HEK293 (cell line): ENCODE data around the gene CFAP43.

Experiments used
- CTCF ChIA-PET: fragments of 350-600 bp; formaldehyde crosslinking; extraction: SDS; loops from one replicate; lab custom pipeline; 2021; ENCODE audit warnings: antibody characterized with exemption; lab: Yijun Ruan, JAX
- POLR2A ChIA-PET: fragments of 300-600 bp; formaldehyde crosslinking; extraction: SDS; loops from one replicate; lab custom pipeline; 2020; ENCODE audit warnings: antibody characterized with exemption, inconsistent platforms; lab: Yijun Ruan, JAX
- H3K27ac ChIP-seq: fragments of 200-500 bp; sonication (Bioruptor generic); 2 replicates; pipeline ENCODE4 v1.5.1; 2014; ENCODE audit warnings: low read depth, low read length, control low read depth, inconsistent platforms; ENCODE audit errors: extremely low read depth
- H3K36me3 ChIP-seq, 2 experiments: fragments of 200-500 bp in 1 of 2; sonication (Bioruptor generic) in 1 of 2; 1 replicate in 1 of 2; 2 replicates in 1 of 2; pipeline ENCODE4 v1.5.1; 2014 to 2017; ENCODE audit warnings: inconsistent platforms in 2 of 2, low read length in 2 of 2; ENCODE audit not compliant: control insufficient read depth in 2 of 2, insufficient read depth in 1 of 2
- H3K4me1 ChIP-seq: fragments of 200-500 bp; sonication (Bioruptor generic); 2 replicates; pipeline ENCODE4 v1.5.1; 2014; ENCODE audit warnings: mild to moderate bottlenecking, low read length, inconsistent platforms; ENCODE audit not compliant: control insufficient read depth, insufficient read depth
- H3K4me3 ChIP-seq: 2 replicates; pipeline ENCODE4 v1.5.1; 2011; ENCODE audit warnings: low read depth, mild to moderate bottlenecking, control low read depth, low read length, moderate library complexity
- H3K9me3 ChIP-seq: fragments of 200-500 bp; sonication (Bioruptor generic); 2 replicates; pipeline ENCODE4 v1.5.1; 2014; ENCODE audit warnings: low read depth, low read length, inconsistent platforms; ENCODE audit not compliant: control insufficient read depth, insufficient read depth
- ATF2 ChIP-seq: fragments of 450-650 bp; formaldehyde crosslinking; IDR thresholded peaks from 2 replicates; pipeline ENCODE4 v1.5.1; 2016; ENCODE audit warnings: missing biosample characterization, missing genetic modification characterization, low read depth
- FEZF1 ChIP-seq: fragments of 450-650 bp; formaldehyde crosslinking; IDR thresholded peaks from 2 replicates; pipeline ENCODE4 v1.5.1; 2016; ENCODE audit warnings: missing biosample characterization, missing genetic modification characterization
- GLI4 ChIP-seq: fragments of 450-650 bp; formaldehyde crosslinking; IDR thresholded peaks from 2 replicates; pipeline ENCODE4 v1.5.1; 2016; ENCODE audit warnings: missing biosample characterization, missing genetic modification characterization
- OVOL3 ChIP-seq: fragments of 450-650 bp; formaldehyde crosslinking; IDR thresholded peaks from 2 replicates; pipeline ENCODE4 v1.5.1; 2016; ENCODE audit warnings: missing biosample characterization, missing genetic modification characterization
- PRDM1 ChIP-seq: fragments of 450-650 bp; formaldehyde crosslinking; IDR thresholded peaks from 2 replicates; pipeline ENCODE4; 2016; ENCODE audit warnings: missing biosample characterization, missing genetic modification characterization
- REPIN1 ChIP-seq: fragments of 450-650 bp; formaldehyde crosslinking; IDR thresholded peaks from 2 replicates; pipeline ENCODE4 v1.5.1; 2017; ENCODE audit warnings: missing biosample characterization, missing genetic modification characterization, low read depth
- SALL2 ChIP-seq: fragments of 450-650 bp; formaldehyde crosslinking; IDR thresholded peaks from 2 replicates; pipeline ENCODE4 v1.5.0; 2017; ENCODE audit warnings: missing biosample characterization, mild to moderate bottlenecking, missing genetic modification characterization, borderline replicate concordance
- SETDB1 ChIP-seq: IDR thresholded peaks from one replicate; pipeline ENCODE4 v1.6.1; 2017; ENCODE audit warnings: mild to moderate bottlenecking, low read length, moderate library complexity, mixed read lengths; ENCODE audit not compliant: insufficient read length
- ZBTB1 ChIP-seq: fragments of 450-650 bp; formaldehyde crosslinking; IDR thresholded peaks from 2 replicates; pipeline ENCODE4 v1.5.1; 2016; ENCODE audit warnings: missing biosample characterization, missing genetic modification characterization
- ZBTB26 ChIP-seq: fragments of 450-650 bp; formaldehyde crosslinking; optimal IDR thresholded peaks from 2 replicates; pipeline ENCODE3; 2016; ENCODE audit warnings: missing biosample characterization, mild to moderate bottlenecking, missing genetic modification characterization
- ZFHX2 ChIP-seq: fragments of 450-650 bp; formaldehyde crosslinking; conservative IDR thresholded peaks from 2 replicates; pipeline ENCODE4 v1.5.1; 2016; ENCODE audit warnings: missing biosample characterization, missing genetic modification characterization
- ZNF114 ChIP-seq: fragments of 450-650 bp; formaldehyde crosslinking; IDR thresholded peaks from 2 replicates; pipeline ENCODE4 v1.5.0; 2017; ENCODE audit warnings: missing biosample characterization, missing genetic modification characterization
- ZNF146 ChIP-seq: fragments of 450-650 bp; formaldehyde crosslinking; IDR thresholded peaks from 2 replicates; pipeline ENCODE4 v1.5.1; 2016; ENCODE audit warnings: missing biosample characterization, missing genetic modification characterization
- ZNF174 ChIP-seq: fragments of 450-650 bp; formaldehyde crosslinking; IDR thresholded peaks from 2 replicates; pipeline ENCODE4 v1.5.0; 2017; ENCODE audit warnings: missing biosample characterization, mild to moderate bottlenecking, missing genetic modification characterization
- ZNF202 ChIP-seq: fragments of 450-650 bp; formaldehyde crosslinking; IDR thresholded peaks from 2 replicates; pipeline ENCODE4 v1.5.1; 2016; ENCODE audit warnings: missing biosample characterization, missing genetic modification characterization, borderline replicate concordance
- ZNF239 ChIP-seq: fragments of 450-650 bp; formaldehyde crosslinking; IDR thresholded peaks from 2 replicates; pipeline ENCODE4 v1.5.1; 2016; ENCODE audit warnings: missing biosample characterization, missing genetic modification characterization
- ZNF266 ChIP-seq: fragments of 450-650 bp; formaldehyde crosslinking; IDR thresholded peaks from 2 replicates; pipeline ENCODE4 v1.5.1; 2016; ENCODE audit warnings: missing biosample characterization, missing genetic modification characterization, low read depth
- ZNF302 ChIP-seq: fragments of 450-650 bp; formaldehyde crosslinking; IDR thresholded peaks from 2 replicates; pipeline ENCODE4 v1.5.1; 2016; ENCODE audit warnings: missing biosample characterization, missing genetic modification characterization, low read depth
- ZNF366 ChIP-seq: fragments of 450-650 bp; formaldehyde crosslinking; conservative IDR thresholded peaks from 2 replicates; pipeline ENCODE4 v1.5.1; 2016; ENCODE audit warnings: missing biosample characterization, missing genetic modification characterization
- ZNF37A ChIP-seq: fragments of 450-650 bp; IDR thresholded peaks from 2 replicates; pipeline ENCODE4 v1.5.1; 2018; ENCODE audit warnings: missing biosample characterization, missing genetic modification characterization
- ZNF416 ChIP-seq: fragments of 450-650 bp; formaldehyde crosslinking; IDR thresholded peaks from 2 replicates; pipeline ENCODE4 v1.5.1; 2016; ENCODE audit warnings: missing biosample characterization, missing genetic modification characterization
- ZNF521 ChIP-seq: fragments of 450-650 bp; formaldehyde crosslinking; IDR thresholded peaks from 2 replicates; pipeline ENCODE4 v1.5.1; 2017; ENCODE audit warnings: missing biosample characterization, mild to moderate bottlenecking, missing genetic modification characterization
- ZNF658 ChIP-seq: fragments of 450-650 bp; formaldehyde crosslinking; IDR thresholded peaks from 2 replicates; pipeline ENCODE4; 2016; ENCODE audit warnings: missing biosample characterization, missing genetic modification characterization
- ZNF664 ChIP-seq: fragments of 450-650 bp; formaldehyde crosslinking; IDR thresholded peaks from 2 replicates; pipeline ENCODE4 v1.5.1; 2016; ENCODE audit warnings: missing biosample characterization, missing genetic modification characterization
- ZNF692 ChIP-seq: fragments of 450-650 bp; formaldehyde crosslinking; IDR thresholded peaks from 2 replicates; pipeline ENCODE4 v1.5.1; 2016; ENCODE audit warnings: missing biosample characterization, missing genetic modification characterization
- ZNF837 ChIP-seq: fragments of 450-650 bp; formaldehyde crosslinking; IDR thresholded peaks from 2 replicates; pipeline ENCODE4 v1.5.1; 2016; ENCODE audit warnings: missing biosample characterization, missing genetic modification characterization
- ZSCAN23 ChIP-seq: fragments of 450-650 bp; formaldehyde crosslinking; IDR thresholded peaks from 2 replicates; pipeline ENCODE4 v1.5.1; 2016; ENCODE audit warnings: missing biosample characterization, missing genetic modification characterization
- ZSCAN4 ChIP-seq: fragments of 450-650 bp; formaldehyde crosslinking; IDR thresholded peaks from 2 replicates; pipeline ENCODE4 v1.5.1; 2017; ENCODE audit warnings: missing biosample characterization, missing genetic modification characterization
- ZSCAN5A ChIP-seq: fragments of 450-650 bp; formaldehyde crosslinking; IDR thresholded peaks from 2 replicates; pipeline ENCODE4 v1.5.1; 2016; ENCODE audit warnings: missing biosample characterization, missing genetic modification characterization

CFAP43 gene

GRCh38 chr10:104255311-104255981, 23.3 kb upstream of the CFAP43 start (continued):
- no peak for TF ChIP-seq ZNF692
- 0 out of 2 replicates have a peak, but pooled peaks have one; percentile 52 for TF ChIP-seq ZNF664
- no peak for TF ChIP-seq ZNF521 (tag by site-specific recombination)
- no peak for TF ChIP-seq ZNF266 (tag by site-specific recombination)
- no peak for TF ChIP-seq ZNF302
- 0 out of 2 replicates have a peak, but pooled peaks have one; percentile 31 for TF ChIP-seq ZNF366 (tag by site-specific recombination)
- TF ChIP-seq ZFHX2 (tag by site-specific recombination) = no peak

- Histone ChIP-seq H3K27ac (peak within 1 kb of the TSS; percentile 88), H3K9me3 (no peaks in the 10 kb centered on the region), H3K4me3 (peak within 1 kb of the TSS; percentile 55), H3K4me1 (peaks cover 24% of the 10 kb centered on the region), H3K36me3 (peaks cover 25 to 32% of the 10 kb centered on the region in 2 experiments)
- CTCF ChIA-PET = interaction anchor here (0.7 to 1.9 kb wide), 8 partner anchors 9 to 662 kb away, joined by 3 to 8 read pairs (median 4); partner anchors contain the start of gene CFAP43
- POLR2A ChIA-PET = interaction anchor here (1.0 to 4.4 kb wide), 7 partner anchors 9 to 133 kb away, joined by 3 to 44 read pairs (median 9); partner anchors contain the start of genes CFAP43, CFAP58, GSTO2 and SFR1
- TF ChIP-seq ZNF416 (tag by site-specific recombination) = no peak
- no peak for TF ChIP-seq ZBTB1 (tag by site-specific recombination)
- no peak for TF ChIP-seq ZNF658
- TF ChIP-seq ATF2 (tag by site-specific recombination) = no peak
- TF ChIP-seq ZNF837 (tag by site-specific recombination) = no peak
- no peak for TF ChIP-seq ZNF174
- peak; percentile 31; the same call in 1 of the 2 replicates for TF ChIP-seq ZNF239 (tag by site-specific recombination)
- TF ChIP-seq ZSCAN4 (tag by site-specific recombination) = no peak
- no peak for TF ChIP-seq ZNF37A (tag by site-specific recombination)
- TF ChIP-seq ZSCAN5A (tag by site-specific recombination) = no peak
- TF ChIP-seq OVOL3 (tag by site-specific recombination) = no peak
- no peak for TF ChIP-seq ZNF202 (tag by site-specific recombination)
- TF ChIP-seq FEZF1 = no peak
- peak; percentile 75 for TF ChIP-seq ZBTB26 (tag by site-specific recombination)
- no peak for TF ChIP-seq ZNF146 (tag by site-specific recombination)
- no peak for TF ChIP-seq GLI4
- TF ChIP-seq REPIN1 = 0 out of 2 replicates have a peak, but pooled peaks have one; percentile 24
- TF ChIP-seq SALL2 (tag by site-specific recombination) = no peak
- TF ChIP-seq ZNF114 (tag by site-specific recombination) = no peak
- TF ChIP-seq ZSCAN23 (tag by site-specific recombination) = no peak
- TF ChIP-seq PRDM1 (tag by site-specific recombination) = no peak
- no peak for TF ChIP-seq SETDB1
These were observed 22.5 kb upstream of the CFAP43 start, which contains the start of gene GSTO1 for GRCh38 chr10:104254493-104255310. Gene GSTO1, plus strand, starts transcription at chr10:104254892. Its CDS starts 37 bp downstream, at chr10:104254929.
